Subcutaneous adipose tissue (tissue), 4 donors: Measurements from ENCODE around the gene CDK3. TPM values are rescaled to one million over a fixed set of nuclear protein-coding genes. Genes with fewer than 3 reads are reported as not detected.

Experiments
- CTCF ChIP-seq: fragments of 450-650 bp; IDR thresholded peaks from one replicate; pipeline ENCODE4 v1.5.1; 2016; ENCODE audit warnings: low read depth, mild to moderate bottlenecking, control low read depth, antibody characterized with exemption, moderate library complexity
- total RNA-seq, 4 donors: library from RNA; depleted of rRNA; stranded (reverse); fragments of >200 nt; gene quantifications; one replicate each; pipeline ENCODE4 v1.1.0, GENCODE V29; 2016

Gene CDK3
- total RNA-seq, 4 donors from 2014 or later: 4.9 to 10.2 (median 5.7) TPM

- no peak for TF ChIP-seq CTCF
Observed at GRCh38 chr17:76025294-76025693, 24.6 kb downstream of the CDK3 start.

GRCh38 chr17:76026714-76027158, 26.1 kb downstream of the CDK3 start:
- no peak for TF ChIP-seq CTCF

- no peak for TF ChIP-seq CTCF
Observed at GRCh38 chr17:76027159-76027839, 26.6 kb downstream of the CDK3 start, which contains the start of gene EVPL. Gene EVPL, minus strand, starts transcription at chr17:76027306. Its CDS starts 108 bp downstream, at chr17:76027198.

- no peak for TF ChIP-seq CTCF
Observed at GRCh38 chr17:76032073-76032779, 31.6 kb downstream of the CDK3 start.

DNA sequence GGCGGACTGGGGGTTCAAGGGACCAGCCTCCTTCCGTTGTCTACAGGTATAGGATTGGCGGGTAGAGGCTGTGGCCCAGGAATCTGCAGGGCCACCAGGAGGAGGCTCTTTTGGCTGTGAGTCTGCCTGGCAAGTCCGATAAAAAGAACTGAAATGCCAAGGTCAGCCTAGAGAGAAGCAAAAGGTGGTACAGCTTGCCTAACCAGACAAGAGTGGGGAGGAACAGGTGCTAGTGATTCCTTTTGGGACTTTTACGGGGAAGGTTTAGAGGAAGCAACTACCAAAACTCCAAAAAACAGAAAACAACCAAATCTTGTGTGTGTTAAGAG, 32.1 kb downstream of the CDK3 start:
- no peak for TF ChIP-seq CTCF

GRCh38 chr17:76033139-76033538, 32.5 kb downstream of the CDK3 start:
- no peak for TF ChIP-seq CTCF

DNA sequence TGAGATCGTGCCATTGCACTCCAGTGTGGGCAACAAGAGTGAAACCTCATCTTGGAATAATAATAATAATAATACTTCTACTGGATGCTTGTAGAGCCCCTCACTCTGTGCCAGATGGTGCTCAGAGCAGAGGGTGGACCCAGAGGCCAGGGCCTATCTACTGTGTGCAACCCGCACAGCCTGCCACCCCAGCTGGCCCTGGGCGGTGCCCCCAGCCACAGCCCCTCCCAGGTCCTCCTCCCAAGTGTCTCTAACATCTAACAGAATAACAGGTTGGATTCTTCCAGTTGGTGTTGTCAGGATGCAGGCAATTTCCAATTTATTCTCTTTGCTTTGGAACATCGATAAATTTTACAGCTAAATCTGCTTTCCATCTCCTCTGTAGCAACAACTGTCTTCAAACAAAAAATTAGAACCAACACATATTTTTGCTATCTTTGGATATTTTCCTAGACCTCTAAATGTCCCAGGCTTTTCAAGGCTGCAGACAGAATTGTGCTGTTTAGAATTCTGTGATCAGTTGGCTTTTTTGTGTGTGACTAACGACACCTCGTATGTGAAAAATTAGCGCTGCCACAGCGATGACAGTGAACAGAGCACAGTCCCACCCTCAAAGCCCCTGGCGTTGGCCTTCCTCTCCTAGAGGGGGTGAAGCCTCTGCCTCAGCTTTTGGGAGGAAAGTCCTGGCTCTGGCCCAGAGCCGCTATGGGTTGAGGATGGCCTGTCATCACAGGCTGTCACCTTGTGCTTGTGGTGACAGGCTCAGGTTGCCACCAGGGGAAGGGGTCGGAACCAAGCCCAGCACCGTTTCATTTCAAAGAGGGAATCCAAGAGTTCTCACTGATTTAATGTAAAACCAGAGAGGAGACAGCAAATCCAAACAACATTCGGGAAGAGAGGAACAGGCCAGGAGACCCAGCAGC, 34.0 kb downstream of the CDK3 start:
- TF ChIP-seq CTCF: no peak
